ACC112 (cell line): ENCODE results near the gene MACROD2.

Source experiments
- H2AFZ ChIP-seq: fragments of 200-600 bp; sonication (generic); one replicate; pipeline ENCODE4 v1.6.0; 2017; ENCODE audit warnings: antibody characterized with exemption, low read length; ENCODE audit not compliant: unreplicated experiment
- H3K27ac ChIP-seq: fragments of 200-600 bp; sonication (generic); 2 replicates; pipeline ENCODE4 v1.5.1; 2014; ENCODE audit warnings: low read depth, mild to moderate bottlenecking, antibody characterized with exemption, low read length, moderate library complexity
- H3K27me3 ChIP-seq: fragments of 200-600 bp; sonication (generic); 2 replicates; pipeline ENCODE4 v1.6.1; 2014; ENCODE audit warnings: mild to moderate bottlenecking, antibody characterized with exemption, low read length, moderate library complexity, mixed read lengths; ENCODE audit not compliant: insufficient read depth
- H3K36me3 ChIP-seq: fragments of 200-600 bp; sonication (generic); 2 replicates; pipeline ENCODE4 v1.6.1; 2016; ENCODE audit warnings: mild to moderate bottlenecking, antibody characterized with exemption, low read length, moderate library complexity, mixed read lengths; ENCODE audit not compliant: insufficient read depth
- H3K4me1 ChIP-seq: fragments of 200-600 bp; sonication (generic); one replicate; pipeline ENCODE4 v1.6.1; 2016; ENCODE audit warnings: low read length, mixed read lengths; ENCODE audit not compliant: insufficient read depth, unreplicated experiment, control insufficient read depth
- H3K4me3 ChIP-seq: fragments of 200-600 bp; sonication (generic); 2 replicates; pipeline ENCODE4 v1.5.1; 2014; ENCODE audit warnings: mild to moderate bottlenecking, low read depth, low read length
- H3K79me2 ChIP-seq: fragments of 200-600 bp; sonication (generic); one replicate; pipeline ENCODE4 v1.6.0; 2016; ENCODE audit warnings: low read length; ENCODE audit not compliant: control insufficient read depth, unreplicated experiment, insufficient read depth

MACROD2 gene

DNA sequence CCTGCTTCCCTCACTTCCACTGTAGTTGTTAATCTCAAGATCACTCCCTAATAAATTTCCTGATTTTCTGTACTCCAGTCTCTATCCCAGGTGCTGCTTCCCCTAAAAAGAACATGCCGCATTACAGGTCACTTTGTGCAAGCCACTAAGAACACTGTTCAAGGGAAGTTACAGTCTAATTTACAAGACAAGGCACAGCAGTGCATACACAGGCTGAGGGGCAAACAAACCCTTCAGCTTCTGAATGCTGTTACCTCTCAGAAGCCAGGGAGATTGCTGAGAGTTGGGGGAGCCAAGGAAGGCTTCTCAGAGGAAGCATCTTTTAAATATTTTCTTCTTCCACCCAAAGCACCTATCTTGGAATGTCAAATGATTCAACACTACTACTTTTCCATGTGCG lies 787.4 kb downstream of the MACROD2 start:
- Histone ChIP-seq H3K79me2 (no peaks in the 10 kb centered on the region), H3K27me3 (no peaks in the 10 kb centered on the region), H3K27ac (no peak overlapping the region), H3K4me3 (no peak overlapping the region), H3K4me1 (no peaks in the 10 kb centered on the region), H2AFZ (no peak overlapping the region), H3K36me3 (no peaks in the 10 kb centered on the region)

DNA sequence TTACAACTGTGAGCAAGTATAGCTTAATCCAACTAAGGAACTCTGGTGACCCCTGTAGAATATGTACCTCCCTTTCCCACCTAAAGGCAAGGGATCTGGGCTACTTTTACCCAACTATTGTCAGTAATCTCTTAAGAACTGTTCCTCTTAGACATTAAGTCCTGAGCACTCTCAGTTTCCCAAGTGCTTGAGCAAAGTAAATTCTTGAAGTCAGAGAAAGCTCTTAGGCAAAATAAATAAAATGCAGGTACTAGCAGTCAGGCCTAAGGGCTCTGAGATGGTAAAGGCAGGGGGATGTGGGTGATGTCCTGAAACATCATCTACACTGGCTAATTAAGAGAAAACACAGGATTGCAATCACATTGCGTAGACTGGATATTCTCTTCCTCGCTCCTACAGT lies 788.5 kb downstream of the MACROD2 start:
- Histone ChIP-seq H3K4me3 (no peak overlapping the region), H3K27me3 (no peaks in the 10 kb centered on the region), H2AFZ (no peak overlapping the region), H3K27ac (no peak overlapping the region), H3K4me1 (no peaks in the 10 kb centered on the region), H3K79me2 (no peaks in the 10 kb centered on the region), H3K36me3 (no peaks in the 10 kb centered on the region)

DNA sequence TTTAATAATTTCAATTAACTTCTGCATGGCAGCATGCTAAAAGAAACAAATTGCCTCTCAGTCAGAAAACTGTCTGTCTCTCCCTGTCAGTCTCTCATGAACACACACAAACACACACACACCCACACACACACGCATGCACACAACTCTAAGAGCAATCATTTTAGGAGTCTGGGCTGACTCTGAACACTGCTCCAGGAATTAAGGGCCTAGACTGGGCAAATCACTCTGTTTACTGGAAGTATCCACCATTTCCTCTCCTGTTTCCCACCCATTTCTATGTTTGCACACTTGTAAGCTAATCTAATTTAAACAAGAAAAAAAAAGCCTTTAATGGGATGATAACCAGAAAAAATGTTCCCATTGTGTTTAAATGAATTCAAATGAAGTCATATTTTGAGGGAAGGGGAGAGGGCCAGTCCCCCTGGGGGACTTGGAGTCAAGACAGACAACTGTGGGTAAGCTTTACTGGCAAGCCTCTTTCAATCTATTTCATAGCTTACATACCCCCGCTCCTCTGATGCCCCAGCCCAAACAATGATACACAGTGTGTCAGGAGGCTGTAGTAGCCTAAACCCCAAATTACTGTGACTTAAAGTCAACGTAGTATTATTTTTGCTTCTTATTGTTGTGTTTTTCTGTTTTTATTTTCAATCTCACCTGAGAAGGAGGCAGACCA lies 789.9 kb downstream of the MACROD2 start:
- no peaks in the 10 kb centered on the region for H3K79me2 ChIP-seq
- H3K4me1 ChIP-seq, result no peaks in the 10 kb centered on the region
- H2AFZ ChIP-seq, result no peak overlapping the region
- no peak overlapping the region for H3K4me3 ChIP-seq
- no peaks in the 10 kb centered on the region for H3K27me3 ChIP-seq
- no peaks in the 10 kb centered on the region for H3K36me3 ChIP-seq
- H3K27ac ChIP-seq, result no peak overlapping the region

DNA sequence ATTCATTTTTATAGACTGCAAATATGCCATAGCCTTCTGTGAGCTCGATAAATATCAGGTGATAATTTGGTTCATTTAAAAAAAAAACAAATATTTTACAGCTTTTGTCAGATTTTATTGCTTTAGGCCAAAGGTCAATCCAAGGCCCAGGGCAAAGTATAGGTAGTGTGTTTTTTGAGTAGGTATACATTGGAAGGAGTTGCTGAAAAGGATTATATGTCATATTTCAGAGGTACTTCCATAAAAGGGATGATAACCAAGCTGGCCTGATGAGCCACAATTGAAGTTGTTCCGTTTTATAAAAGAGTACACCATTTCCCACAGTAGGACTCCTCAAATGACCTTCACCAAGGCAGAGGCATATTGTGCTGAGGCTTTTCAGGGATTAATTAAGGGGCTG lies 794.9 kb downstream of the MACROD2 start:
- H3K36me3 ChIP-seq, result no peaks in the 10 kb centered on the region
- H3K79me2 ChIP-seq, result no peaks in the 10 kb centered on the region
- H3K4me1 ChIP-seq, result no peaks in the 10 kb centered on the region
- H3K27ac ChIP-seq, result no peak overlapping the region
- H2AFZ ChIP-seq, result no peak overlapping the region
- no peaks in the 10 kb centered on the region for H3K27me3 ChIP-seq
- no peak overlapping the region for H3K4me3 ChIP-seq

DNA sequence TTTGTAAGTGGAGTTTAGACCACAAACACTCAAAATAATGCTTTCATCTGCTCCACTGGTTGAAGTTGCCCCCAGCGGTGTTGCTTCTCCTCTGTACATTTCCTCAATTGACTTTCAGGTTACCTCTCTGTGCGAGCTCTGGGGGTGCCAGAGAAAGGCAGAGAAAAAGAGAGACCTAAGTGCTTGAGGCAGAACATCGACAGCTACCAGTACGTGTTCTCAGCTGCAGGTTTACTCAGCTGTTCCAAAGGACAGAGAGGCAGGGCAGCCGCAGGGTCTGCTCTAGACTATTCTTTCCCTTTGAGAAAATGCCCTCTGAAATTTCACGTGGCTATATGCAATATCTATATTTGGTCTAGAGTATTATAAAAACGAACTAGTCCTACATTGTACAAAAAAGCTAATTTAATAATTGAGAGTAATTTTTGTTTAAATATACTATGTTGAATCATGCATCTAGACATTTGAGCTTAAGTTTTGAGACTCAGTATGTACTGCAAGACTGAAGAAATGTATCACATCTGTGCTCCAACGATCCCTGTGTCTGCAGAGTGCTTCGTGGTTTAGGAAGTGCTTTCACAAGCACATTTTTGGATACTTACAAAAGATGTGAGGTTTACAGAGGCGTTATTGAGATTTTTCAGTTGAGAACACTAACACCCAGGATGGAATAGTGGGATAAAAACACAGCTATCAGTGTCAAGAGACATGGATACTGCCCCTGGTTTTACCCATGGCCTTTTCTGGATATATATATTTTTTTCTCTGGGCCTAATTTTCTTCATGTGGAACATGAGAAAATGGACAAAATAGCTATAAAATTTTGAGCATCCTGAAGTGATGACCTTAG lies 795.7 kb downstream of the MACROD2 start:
- Histone ChIP-seq H3K27ac (no peak overlapping the region), H3K36me3 (no peaks in the 10 kb centered on the region), H3K4me3 (no peak overlapping the region), H2AFZ (no peak overlapping the region), H3K79me2 (no peaks in the 10 kb centered on the region), H3K4me1 (no peaks in the 10 kb centered on the region), H3K27me3 (no peaks in the 10 kb centered on the region)

DNA sequence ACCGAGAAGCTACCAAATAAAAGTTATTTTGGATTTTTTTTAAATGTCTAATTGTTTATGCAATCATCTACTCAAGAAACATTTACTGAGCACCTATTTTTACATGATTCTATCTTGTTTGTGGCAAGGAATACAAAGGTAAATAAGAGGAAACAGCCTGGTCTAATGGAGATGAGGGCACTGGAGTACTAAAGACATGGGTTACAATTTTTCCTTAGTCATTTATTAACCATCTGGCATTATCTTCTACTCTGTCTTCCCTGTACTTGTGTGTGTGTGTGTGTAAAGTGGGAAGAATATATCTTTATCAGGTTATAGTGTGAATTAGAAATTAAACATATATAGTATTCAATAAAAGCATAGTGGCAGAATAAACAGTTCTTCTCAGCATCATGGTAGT lies 797.6 kb downstream of the MACROD2 start:
- Histone ChIP-seq H3K27ac (no peak overlapping the region), H3K4me1 (no peaks in the 10 kb centered on the region), H3K4me3 (no peak overlapping the region), H3K36me3 (no peaks in the 10 kb centered on the region), H2AFZ (no peak overlapping the region), H3K79me2 (no peaks in the 10 kb centered on the region), H3K27me3 (no peaks in the 10 kb centered on the region)

DNA sequence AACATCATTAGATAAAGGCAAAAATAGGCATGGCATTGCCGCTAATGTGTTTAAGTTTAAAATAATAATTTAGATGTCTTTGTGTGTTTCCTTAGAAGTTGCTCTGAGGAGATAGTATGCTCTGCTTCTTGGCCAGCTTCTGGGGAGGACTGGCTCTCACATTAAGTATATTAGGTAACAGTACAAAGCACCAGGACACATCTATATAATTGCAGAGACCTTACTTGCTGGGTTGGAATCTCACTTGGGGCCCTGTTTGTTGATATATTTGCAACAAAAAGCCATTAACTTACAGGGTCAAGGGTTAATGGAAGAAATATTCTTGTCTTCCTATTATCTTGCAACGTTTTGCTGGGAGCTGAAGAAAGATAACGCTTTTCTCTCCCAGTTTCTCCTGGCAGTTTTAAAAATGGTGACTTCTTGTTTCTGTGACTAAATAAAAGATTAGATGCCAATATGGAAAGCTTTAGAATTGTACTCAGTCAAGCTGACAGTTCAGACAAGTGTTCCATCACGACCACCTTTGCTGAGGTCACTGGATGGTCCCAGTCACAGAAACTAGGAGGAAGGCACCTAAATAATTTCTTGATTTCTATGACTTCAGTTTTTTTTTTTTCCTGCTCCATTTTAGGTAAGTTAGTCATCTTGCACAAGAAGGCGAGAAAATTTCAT lies 804.4 kb downstream of the MACROD2 start:
- no peak overlapping the region for H3K4me3 ChIP-seq
- no peaks in the 10 kb centered on the region for H3K79me2 ChIP-seq
- H3K27me3 ChIP-seq, result no peaks in the 10 kb centered on the region
- no peak overlapping the region for H3K27ac ChIP-seq
- H3K36me3 ChIP-seq, result no peaks in the 10 kb centered on the region
- H3K4me1 ChIP-seq, result no peaks in the 10 kb centered on the region
- H2AFZ ChIP-seq, result no peak overlapping the region

DNA sequence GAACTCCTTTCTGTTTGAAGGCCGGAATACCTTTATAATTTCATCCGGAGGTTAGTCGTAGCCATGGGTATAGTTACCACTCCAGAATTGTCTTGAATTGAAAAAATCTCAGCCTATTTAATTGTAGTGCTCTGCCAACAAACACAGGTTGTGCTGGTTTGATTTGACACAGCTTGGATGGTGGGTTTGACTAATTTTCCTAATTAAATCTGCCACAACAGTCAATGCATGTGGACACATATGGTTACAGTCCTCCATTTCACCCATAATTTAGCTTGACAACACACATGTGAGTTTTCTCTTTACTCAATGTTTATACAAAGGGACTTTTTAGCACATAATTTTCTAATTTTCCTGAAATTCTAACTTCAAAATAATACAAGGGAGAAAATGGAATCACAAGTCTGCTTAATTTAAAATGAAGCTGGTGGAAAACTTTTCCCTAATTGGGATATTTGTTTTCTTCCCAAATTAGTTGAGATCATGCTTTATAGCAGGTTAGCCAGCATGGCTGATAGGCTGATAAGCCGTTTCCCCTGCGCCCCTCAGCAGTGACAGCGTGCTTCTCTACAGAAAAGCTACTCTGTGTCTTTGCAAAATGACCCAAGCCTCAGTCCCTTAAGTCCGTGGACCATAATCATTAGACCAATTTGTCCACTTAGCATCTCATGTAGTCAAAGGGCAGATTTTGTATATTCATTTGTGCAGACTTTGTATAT lies 805.5 kb downstream of the MACROD2 start:
- Histone ChIP-seq H3K36me3 (no peaks in the 10 kb centered on the region), H3K4me3 (no peak overlapping the region), H2AFZ (no peak overlapping the region), H3K79me2 (no peaks in the 10 kb centered on the region), H3K27ac (no peak overlapping the region), H3K27me3 (no peaks in the 10 kb centered on the region), H3K4me1 (no peaks in the 10 kb centered on the region)

DNA sequence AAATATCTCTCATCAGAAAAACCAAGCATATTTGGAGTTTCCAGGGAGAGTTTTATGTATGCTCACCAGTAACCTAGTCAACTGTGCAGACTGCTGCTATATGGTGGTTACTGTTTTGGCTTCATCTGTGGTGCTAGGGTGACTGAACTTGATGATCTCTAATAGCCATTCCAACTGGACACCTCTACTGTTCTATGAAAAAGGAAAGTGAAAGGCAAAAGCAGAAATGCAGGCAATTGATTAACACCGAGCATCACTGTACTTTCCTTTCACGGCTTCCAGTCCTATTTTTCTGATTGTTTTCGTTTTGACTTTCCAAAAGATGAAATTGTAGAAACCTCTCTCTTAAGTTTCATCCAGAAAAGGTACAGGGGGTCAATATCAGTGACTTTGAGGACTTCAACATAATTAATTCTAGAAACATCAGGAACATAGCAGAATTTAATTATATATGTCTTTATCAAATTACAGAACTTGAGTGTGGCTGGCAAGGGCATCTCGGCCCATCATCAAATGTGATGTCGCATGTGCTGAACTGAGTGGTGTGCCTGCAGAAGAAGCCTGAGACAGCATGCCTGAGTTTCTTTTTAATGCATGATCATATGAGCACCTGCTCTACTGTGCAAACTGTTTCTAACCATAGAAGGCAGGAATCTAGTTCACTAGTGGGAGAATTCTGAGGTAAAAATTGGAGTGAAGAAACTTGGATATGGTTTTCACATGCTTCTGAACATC lies 806.4 kb downstream of the MACROD2 start:
- no peaks in the 10 kb centered on the region for H3K4me1 ChIP-seq
- H2AFZ ChIP-seq, result no peak overlapping the region
- H3K79me2 ChIP-seq, result no peaks in the 10 kb centered on the region
- no peak overlapping the region for H3K4me3 ChIP-seq
- no peaks in the 10 kb centered on the region for H3K36me3 ChIP-seq
- H3K27me3 ChIP-seq, result no peaks in the 10 kb centered on the region
- no peak overlapping the region for H3K27ac ChIP-seq

DNA sequence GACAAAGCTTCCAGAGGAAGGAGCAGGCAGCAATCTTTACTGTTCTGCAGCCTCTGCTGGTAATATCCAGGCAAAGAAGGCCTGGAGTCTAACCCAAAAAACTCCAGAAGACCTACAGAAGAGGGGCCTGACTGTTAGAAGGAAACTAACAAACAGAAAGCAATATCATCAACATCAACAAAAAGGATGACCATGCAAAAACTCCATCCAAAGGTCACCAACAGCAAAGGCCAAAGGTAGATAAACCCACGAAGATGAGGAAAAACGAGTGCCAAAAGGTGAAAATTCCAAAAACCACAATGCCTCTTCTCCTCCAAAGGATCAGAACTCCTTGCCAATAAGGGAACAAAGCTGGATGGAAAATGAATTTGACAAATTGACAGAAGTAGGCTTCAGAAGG lies 811.9 kb downstream of the MACROD2 start:
- no peaks in the 10 kb centered on the region for H3K79me2 ChIP-seq
- H3K36me3 ChIP-seq, result no peaks in the 10 kb centered on the region
- H2AFZ ChIP-seq, result no peak overlapping the region
- no peak overlapping the region for H3K4me3 ChIP-seq
- no peaks in the 10 kb centered on the region for H3K4me1 ChIP-seq
- H3K27ac ChIP-seq, result no peak overlapping the region
- H3K27me3 ChIP-seq, result no peaks in the 10 kb centered on the region
